HEK293 (cell line): Measurements from ENCODE around the gene PTPRG.
"Not testable (repeated sequence)": the region's sequence is repeated elsewhere in the genome, so short reads cannot be mapped to it uniquely, and the experiment has no call there.

Experiments
- CTCF ChIA-PET: fragments of 350-600 bp; formaldehyde crosslinking; extraction: SDS; loops from one replicate; lab custom pipeline; 2021; ENCODE audit warnings: antibody characterized with exemption; lab: Yijun Ruan, JAX
- POLR2A ChIA-PET: fragments of 300-600 bp; formaldehyde crosslinking; extraction: SDS; loops from one replicate; lab custom pipeline; 2020; ENCODE audit warnings: antibody characterized with exemption, inconsistent platforms; lab: Yijun Ruan, JAX
- H3K27ac ChIP-seq: fragments of 200-500 bp; sonication (Bioruptor generic); 2 replicates; pipeline ENCODE4 v1.5.1; 2014; ENCODE audit warnings: low read depth, low read length, control low read depth, inconsistent platforms; ENCODE audit errors: extremely low read depth
- H3K36me3 ChIP-seq, 2 experiments: fragments of 200-500 bp in 1 of 2; sonication (Bioruptor generic) in 1 of 2; 1 replicate in 1 of 2; 2 replicates in 1 of 2; pipeline ENCODE4 v1.5.1; 2014 to 2017; ENCODE audit warnings: inconsistent platforms in 2 of 2, low read length in 2 of 2; ENCODE audit not compliant: control insufficient read depth in 2 of 2, insufficient read depth in 1 of 2
- H3K4me1 ChIP-seq: fragments of 200-500 bp; sonication (Bioruptor generic); 2 replicates; pipeline ENCODE4 v1.5.1; 2014; ENCODE audit warnings: mild to moderate bottlenecking, low read length, inconsistent platforms; ENCODE audit not compliant: control insufficient read depth, insufficient read depth
- H3K4me3 ChIP-seq: 2 replicates; pipeline ENCODE4 v1.5.1; 2011; ENCODE audit warnings: low read depth, mild to moderate bottlenecking, control low read depth, low read length, moderate library complexity
- H3K9me3 ChIP-seq: fragments of 200-500 bp; sonication (Bioruptor generic); 2 replicates; pipeline ENCODE4 v1.5.1; 2014; ENCODE audit warnings: low read depth, low read length, inconsistent platforms; ENCODE audit not compliant: control insufficient read depth, insufficient read depth
- AEBP2 ChIP-seq: fragments of 450-650 bp; formaldehyde crosslinking; IDR thresholded peaks from 2 replicates; pipeline ENCODE4 v1.5.1; 2016; ENCODE audit warnings: missing biosample characterization, missing genetic modification characterization, borderline replicate concordance
- ZFP69B ChIP-seq: fragments of 450-650 bp; formaldehyde crosslinking; IDR thresholded peaks from 2 replicates; pipeline ENCODE4 v1.5.1; 2016; ENCODE audit warnings: missing biosample characterization, missing genetic modification characterization
- ZNF112 ChIP-seq: fragments of 450-650 bp; formaldehyde crosslinking; IDR thresholded peaks from 2 replicates; pipeline ENCODE4 v1.5.0; 2017; ENCODE audit warnings: missing biosample characterization, missing genetic modification characterization
- ZNF16 ChIP-seq: fragments of 450-650 bp; formaldehyde crosslinking; IDR thresholded peaks from 2 replicates; pipeline ENCODE4 v1.5.1; 2016; ENCODE audit warnings: low read depth, missing biosample characterization, missing genetic modification characterization
- ZNF335 ChIP-seq: fragments of 450-650 bp; formaldehyde crosslinking; conservative IDR thresholded peaks from 2 replicates; pipeline ENCODE4 v1.5.1; 2016; ENCODE audit warnings: missing biosample characterization, missing genetic modification characterization
- ZNF433 ChIP-seq: fragments of 450-650 bp; formaldehyde crosslinking; IDR thresholded peaks from 2 replicates; pipeline ENCODE4 v1.5.1; 2016; ENCODE audit warnings: missing biosample characterization, missing genetic modification characterization, low read depth
- ZNF548 ChIP-seq: fragments of 450-650 bp; formaldehyde crosslinking; IDR thresholded peaks from 2 replicates; pipeline ENCODE4 v1.5.1; 2016; ENCODE audit warnings: missing biosample characterization, missing genetic modification characterization
- ZNF610 ChIP-seq: fragments of 450-650 bp; formaldehyde crosslinking; IDR thresholded peaks from 2 replicates; pipeline ENCODE4 v1.5.1; 2016; ENCODE audit warnings: missing biosample characterization, missing genetic modification characterization, borderline replicate concordance
- ZNF624 ChIP-seq: fragments of 450-650 bp; formaldehyde crosslinking; IDR thresholded peaks from 2 replicates; pipeline ENCODE4 v1.5.1; 2017; ENCODE audit warnings: missing biosample characterization, missing genetic modification characterization
- ZNF704 ChIP-seq: fragments of 450-650 bp; formaldehyde crosslinking; IDR thresholded peaks from 2 replicates; pipeline ENCODE4 v1.5.1; 2016; ENCODE audit warnings: missing biosample characterization, missing genetic modification characterization
- ZNF792 ChIP-seq: fragments of 450-650 bp; formaldehyde crosslinking; IDR thresholded peaks from 2 replicates; pipeline ENCODE4 v1.5.1; 2016; ENCODE audit warnings: missing biosample characterization, missing genetic modification characterization
- TF ChIP-seq, protein P1 (sequence below): fragments of 450-650 bp; formaldehyde crosslinking; IDR thresholded peaks from 2 replicates; pipeline ENCODE4 v1.5.1; 2016; ENCODE audit warnings: missing biosample characterization, missing genetic modification characterization, low read depth
- TF ChIP-seq, protein P2 (sequence below): fragments of 450-650 bp; IDR thresholded peaks from 2 replicates; pipeline ENCODE4 v1.5.1; 2018; ENCODE audit warnings: missing biosample characterization, missing genetic modification characterization

PTPRG gene

DNA sequence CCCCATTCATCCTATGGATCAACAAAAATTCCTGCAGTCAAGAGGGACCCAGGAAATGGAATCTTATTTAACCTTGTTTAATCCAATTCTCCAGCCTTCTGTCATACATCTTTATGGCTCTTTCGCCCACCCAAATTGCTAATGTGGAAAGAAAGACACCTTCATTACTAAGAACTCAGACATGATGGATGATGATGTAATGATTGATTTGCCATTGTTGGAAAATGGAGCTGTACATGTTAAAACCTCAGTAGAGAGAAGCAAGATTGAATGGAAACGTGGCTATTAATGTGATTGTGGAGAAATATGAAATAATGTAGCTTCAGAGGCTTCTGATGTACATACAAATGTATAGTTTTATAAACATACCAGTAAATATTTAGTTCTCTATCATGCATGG lies 15.7 kb upstream of the PTPRG start:
- Histone ChIP-seq H3K4me1 (no peaks in the 10 kb centered on the region), H3K4me3 (no peak overlapping the region), H3K27ac (no peak overlapping the region), H3K9me3 (no peaks in the 10 kb centered on the region), H3K36me3 (no peaks in the 10 kb centered on the region)
- TF ChIP-seq ZNF433 (tag by site-specific recombination) (no peak), ZNF610 (tag by site-specific recombination) (no peak), ZNF548 (tag by site-specific recombination) (no peak), ZNF624 (no peak), ZNF704 (tag by site-specific recombination) (no peak), ZNF16 (tag by site-specific recombination) (no peak)
- TF ChIP-seq, protein P1, sequence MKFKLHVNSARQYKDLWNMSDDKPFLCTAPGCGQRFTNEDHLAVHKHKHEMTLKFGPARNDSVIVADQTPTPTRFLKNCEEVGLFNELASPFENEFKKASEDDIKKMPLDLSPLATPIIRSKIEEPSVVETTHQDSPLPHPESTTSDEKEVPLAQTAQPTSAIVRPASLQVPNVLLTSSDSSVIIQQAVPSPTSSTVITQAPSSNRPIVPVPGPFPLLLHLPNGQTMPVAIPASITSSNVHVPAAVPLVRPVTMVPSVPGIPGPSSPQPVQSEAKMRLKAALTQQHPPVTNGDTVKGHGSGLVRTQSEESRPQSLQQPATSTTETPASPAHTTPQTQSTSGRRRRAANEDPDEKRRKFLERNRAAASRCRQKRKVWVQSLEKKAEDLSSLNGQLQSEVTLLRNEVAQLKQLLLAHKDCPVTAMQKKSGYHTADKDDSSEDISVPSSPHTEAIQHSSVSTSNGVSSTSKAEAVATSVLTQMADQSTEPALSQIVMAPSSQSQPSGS (tag by site-specific recombination), result peak; percentile 73
- ChIA-PET CTCF (interaction anchor here (0.7 to 1.5 kb wide), 3 partner anchors 9 to 802 kb away, joined by 4 to 7 read pairs (median 4); no protein-coding TSS in a partner anchor), POLR2A (interaction anchor here (0.6 kb wide), 1 partner anchor 16 kb away, joined by 3 read pairs; no protein-coding TSS in a partner anchor)

- H3K27ac ChIP-seq, result no peak overlapping the region
- TF ChIP-seq ZFP69B (tag by site-specific recombination) (no peak), AEBP2 (tag by site-specific recombination) (no peak), ZNF335 (tag by site-specific recombination) (peak; percentile 42; the same call in 1 of the 2 replicates)
- POLR2A ChIA-PET, result no interaction called here
- no peak overlapping the region for H3K4me3 ChIP-seq
- no peaks in the 10 kb centered on the region for H3K9me3 ChIP-seq
- CTCF ChIA-PET, result no interaction called here
- H3K4me1 ChIP-seq, result no peaks in the 10 kb centered on the region
- H3K36me3 ChIP-seq, result no peaks in the 10 kb centered on the region
Measured at GRCh38 chr3:61547625-61548024, 13.7 kb upstream of the PTPRG start.

DNA sequence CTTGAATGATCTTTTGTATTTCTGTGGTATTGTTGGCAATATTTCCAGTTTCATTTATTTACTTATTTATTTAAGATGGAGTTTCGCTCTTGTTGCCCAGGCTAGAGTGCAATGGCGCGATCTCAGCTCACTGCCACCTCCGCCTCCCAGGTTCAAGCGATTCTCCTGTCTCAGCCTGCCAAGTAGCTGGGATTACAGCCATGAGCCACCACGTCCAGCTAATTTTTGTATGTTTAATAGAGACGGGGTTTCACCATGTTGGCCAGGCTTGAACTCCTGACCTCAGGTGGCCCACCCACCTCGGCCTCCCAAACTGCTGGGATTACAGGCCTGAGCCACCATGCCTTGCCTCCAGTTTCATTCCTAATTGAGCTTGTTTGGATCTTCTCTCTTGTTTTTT lies 8.7 kb upstream of the PTPRG start:
- CTCF ChIA-PET, H3K36me3 ChIP-seq, POLR2A ChIA-PET, H3K4me1 ChIP-seq, H3K9me3 ChIP-seq, H3K27ac ChIP-seq, H3K4me3 ChIP-seq: not testable (repeated sequence)

- H3K9me3 ChIP-seq, result no peaks in the 10 kb centered on the region
- ChIA-PET CTCF (no interaction called here), POLR2A (no interaction called here)
- no peak overlapping the region for H3K27ac ChIP-seq
- H3K36me3 ChIP-seq, result no peaks in the 10 kb centered on the region
- no peak overlapping the region for H3K4me3 ChIP-seq
- H3K4me1 ChIP-seq, result no peaks in the 10 kb centered on the region
- TF ChIP-seq, protein P2, sequence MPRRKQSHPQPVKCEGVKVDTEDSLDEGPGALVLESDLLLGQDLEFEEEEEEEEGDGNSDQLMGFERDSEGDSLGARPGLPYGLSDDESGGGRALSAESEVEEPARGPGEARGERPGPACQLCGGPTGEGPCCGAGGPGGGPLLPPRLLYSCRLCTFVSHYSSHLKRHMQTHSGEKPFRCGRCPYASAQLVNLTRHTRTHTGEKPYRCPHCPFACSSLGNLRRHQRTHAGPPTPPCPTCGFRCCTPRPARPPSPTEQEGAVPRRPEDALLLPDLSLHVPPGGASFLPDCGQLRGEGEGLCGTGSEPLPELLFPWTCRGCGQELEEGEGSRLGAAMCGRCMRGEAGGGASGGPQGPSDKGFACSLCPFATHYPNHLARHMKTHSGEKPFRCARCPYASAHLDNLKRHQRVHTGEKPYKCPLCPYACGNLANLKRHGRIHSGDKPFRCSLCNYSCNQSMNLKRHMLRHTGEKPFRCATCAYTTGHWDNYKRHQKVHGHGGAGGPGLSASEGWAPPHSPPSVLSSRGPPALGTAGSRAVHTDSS (tag by site-specific recombination), result no peak
- TF ChIP-seq ZNF112 (tag by site-specific recombination) (no peak), ZNF792 (tag by site-specific recombination) (0 out of 2 replicates have a peak, but pooled peaks have one; percentile 24)
Measured at GRCh38 chr3:61559136-61559731, 2.1 kb upstream of the PTPRG start.
